T-helper 9 cell (primary cell): Measurements from ENCODE around the gene MAP2.

ENCODE experiments used
- DNase-seq: peaks from one replicate; pipeline ENCODE4 v3.0.0-alpha.2; 2020

MAP2 gene

GRCh38 chr2:209753020-209753419 is 329.2 kb downstream of the MAP2 start:
- no peak for DNase-seq

GRCh38 chr2:209757163-209757562 is 333.3 kb downstream of the MAP2 start:
- no peak for DNase-seq

GRCh38 chr2:209761566-209761965 is 337.7 kb downstream of the MAP2 start:
- DNase-seq = no peak

- no peak for DNase-seq
Observed at GRCh38 chr2:209762563-209762962, 338.7 kb downstream of the MAP2 start.

GRCh38 chr2:209763106-209763505 is 339.3 kb downstream of the MAP2 start:
- DNase-seq = no peak

GRCh38 chr2:209766613-209767012 is 342.8 kb downstream of the MAP2 start:
- DNase-seq = no peak

GRCh38 chr2:209767316-209767715 is 343.5 kb downstream of the MAP2 start:
- DNase-seq = no peak

- no peak for DNase-seq
Observed at GRCh38 chr2:209768557-209768956, 344.7 kb downstream of the MAP2 start.

GRCh38 chr2:209771474-209772289 is 347.8 kb downstream of the MAP2 start, which contains the start of gene UNC80:
Gene UNC80 (plus strand): TSS chr2:209771832. CDS start chr2:209772073, 241 bp downstream.
- DNase-seq = no peak

GRCh38 chr2:209772290-209772685 is 348.4 kb downstream of the MAP2 start:
- no peak for DNase-seq

- DNase-seq = no peak
Observed at GRCh38 chr2:209773377-209773776, 349.5 kb downstream of the MAP2 start.
